ENCODE measurements around the gene INSYN2B.

DNA sequence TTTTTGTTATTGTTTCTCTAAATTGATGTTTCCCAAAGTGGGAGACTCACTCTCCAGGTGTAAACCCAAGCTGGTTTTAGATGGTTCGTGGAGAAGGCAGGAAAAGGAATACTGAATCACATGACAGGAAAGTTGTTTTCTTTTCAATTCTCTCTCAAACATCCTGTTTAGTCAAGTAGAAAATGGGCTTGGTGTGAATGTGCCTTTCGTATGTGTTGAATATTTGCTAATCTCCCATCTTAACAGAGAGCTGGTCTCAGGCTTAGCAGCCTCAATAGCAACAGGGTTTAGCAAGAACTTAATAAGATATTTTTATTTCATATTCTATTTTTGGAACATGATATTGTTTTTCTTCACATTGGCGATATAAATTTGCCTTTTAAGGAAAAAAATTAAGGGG lies 119.7 kb downstream of the INSYN2B start:
- TF ChIP-seq, protein P1, sequence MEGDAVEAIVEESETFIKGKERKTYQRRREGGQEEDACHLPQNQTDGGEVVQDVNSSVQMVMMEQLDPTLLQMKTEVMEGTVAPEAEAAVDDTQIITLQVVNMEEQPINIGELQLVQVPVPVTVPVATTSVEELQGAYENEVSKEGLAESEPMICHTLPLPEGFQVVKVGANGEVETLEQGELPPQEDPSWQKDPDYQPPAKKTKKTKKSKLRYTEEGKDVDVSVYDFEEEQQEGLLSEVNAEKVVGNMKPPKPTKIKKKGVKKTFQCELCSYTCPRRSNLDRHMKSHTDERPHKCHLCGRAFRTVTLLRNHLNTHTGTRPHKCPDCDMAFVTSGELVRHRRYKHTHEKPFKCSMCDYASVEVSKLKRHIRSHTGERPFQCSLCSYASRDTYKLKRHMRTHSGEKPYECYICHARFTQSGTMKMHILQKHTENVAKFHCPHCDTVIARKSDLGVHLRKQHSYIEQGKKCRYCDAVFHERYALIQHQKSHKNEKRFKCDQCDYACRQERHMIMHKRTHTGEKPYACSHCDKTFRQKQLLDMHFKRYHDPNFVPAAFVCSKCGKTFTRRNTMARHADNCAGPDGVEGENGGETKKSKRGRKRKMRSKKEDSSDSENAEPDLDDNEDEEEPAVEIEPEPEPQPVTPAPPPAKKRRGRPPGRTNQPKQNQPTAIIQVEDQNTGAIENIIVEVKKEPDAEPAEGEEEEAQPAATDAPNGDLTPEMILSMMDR (IDR thresholded peaks at IDR 0.05), result no peak
- no peak for TF ChIP-seq POLR2A (IDR thresholded peaks at IDR 0.05)
